HG03571 (cell line): Measurements from ENCODE around the gene FBN2.

Experiments
- ATAC-seq: cut with Tn5 transposase; IDR thresholded peaks from one replicate; pipeline ENCODE4 v1.9.1; 2021; ENCODE audit not compliant: unreplicated experiment

Gene FBN2

GRCh38 chr5:128258372-128258771 lies 279.7 kb downstream of the FBN2 start:
- ATAC-seq: no peak

GRCh38 chr5:128257076-128257475 lies 281.0 kb downstream of the FBN2 start:
- no peak for ATAC-seq

GRCh38 chr5:128254789-128255188 lies 283.3 kb downstream of the FBN2 start:
- no peak for ATAC-seq

- ATAC-seq: no peak
Observed at GRCh38 chr5:128253880-128254279, 284.2 kb downstream of the FBN2 start.

- ATAC-seq: no peak
Observed at GRCh38 chr5:128253161-128253560, 284.9 kb downstream of the FBN2 start.

GRCh38 chr5:128252756-128253155 lies 285.3 kb downstream of the FBN2 start:
- no peak for ATAC-seq

- no peak for ATAC-seq
Observed at GRCh38 chr5:128252196-128252595, 285.8 kb downstream of the FBN2 start.

- no peak for ATAC-seq
Observed at GRCh38 chr5:128245974-128246373, 292.1 kb downstream of the FBN2 start.

- ATAC-seq: no peak
Observed at GRCh38 chr5:128243958-128244582, 294.0 kb downstream of the FBN2 start.

- ATAC-seq: no peak
Observed at GRCh38 chr5:128241051-128241695, 296.9 kb downstream of the FBN2 start.

GRCh38 chr5:128237546-128237945 lies 300.5 kb downstream of the FBN2 start:
- ATAC-seq: no peak

GRCh38 chr5:128237000-128237399 lies 301.0 kb downstream of the FBN2 start:
- no peak for ATAC-seq

GRCh38 chr5:128236334-128236733 lies 301.7 kb downstream of the FBN2 start:
- no peak for ATAC-seq

GRCh38 chr5:128234928-128235641 lies 303.0 kb downstream of the FBN2 start:
- no peak for ATAC-seq

- ATAC-seq: no peak
Observed at GRCh38 chr5:128228521-128228920, 309.5 kb downstream of the FBN2 start.

- no peak for ATAC-seq
Observed at GRCh38 chr5:128228008-128228407, 310.0 kb downstream of the FBN2 start.

- no peak for ATAC-seq
Observed at GRCh38 chr5:128225245-128226030, 312.6 kb downstream of the FBN2 start.

- ATAC-seq: no peak
Observed at GRCh38 chr5:128224336-128224735, 313.7 kb downstream of the FBN2 start.

- ATAC-seq: no peak
Observed at GRCh38 chr5:128220841-128221240, 317.2 kb downstream of the FBN2 start.

GRCh38 chr5:128216860-128217531 lies 321.0 kb downstream of the FBN2 start:
- no peak for ATAC-seq

- no peak for ATAC-seq
Observed at GRCh38 chr5:128216285-128216684, 321.8 kb downstream of the FBN2 start.
